K562 (cell line): ENCODE data around the gene ROPN1L. TPM values are rescaled to one million over a fixed set of nuclear protein-coding genes. Genes with fewer than 3 reads are reported as not detected.

Experiments used
- CREBBP ChIP-seq: IDR thresholded peaks from one replicate; pipeline ENCODE4 v1.6.1; 2012; ENCODE audit warnings: low read depth, mild to moderate bottlenecking, control low read depth, inconsistent platforms, low read length
- FOXM1 ChIP-seq, 2 experiments: fragments of 450-650 bp in 1 of 2; sonication (generic) in 1 of 2; formaldehyde crosslinking in 1 of 2; IDR thresholded peaks; 2 replicates each; pipeline versions ENCODE4 v1.6.1 to v1.9.0; 2017 to 2022; ENCODE audit warnings: low read depth in 2 of 2, mild to moderate bottlenecking in 2 of 2, missing genetic modification reagents in 1 of 2, moderate library complexity in 1 of 2
- HCFC1 ChIP-seq: IDR thresholded peaks from 2 replicates; pipeline ENCODE4 v1.6.1; 2012; ENCODE audit warnings: low read depth, low read length, improper control_type of control experiment
- KLF6 ChIP-seq: fragments of 250-450 bp; sonication (Bioruptor Pico); IDR thresholded peaks from 2 replicates; pipeline ENCODE4 v1.4.0; 2020; ENCODE audit warnings: mild to moderate bottlenecking, moderate library complexity, borderline replicate concordance
- L3MBTL2 ChIP-seq: fragments of 450-650 bp; IDR thresholded peaks from 2 replicates; pipeline ENCODE4 v1.6.1; 2016; ENCODE audit warnings: mild to moderate bottlenecking, moderate library complexity
- RBM34 ChIP-seq: fragments of 200-400 bp; formaldehyde crosslinking; IDR thresholded peaks from 2 replicates; pipeline ENCODE4 v1.6.1; 2018; ENCODE audit warnings: low read length, borderline replicate concordance; ENCODE audit not compliant: insufficient read depth
- SAFB ChIP-seq: fragments of 200-400 bp; formaldehyde crosslinking; IDR thresholded peaks from 2 replicates; pipeline ENCODE4 v1.6.1; 2017; ENCODE audit warnings: low read depth, low read length, borderline replicate concordance
- WHSC1 ChIP-seq: IDR thresholded peaks from one replicate; pipeline ENCODE4 v1.6.1; 2012; ENCODE audit warnings: low read length, control low read depth, inconsistent platforms
- ZNF274 ChIP-seq: IDR thresholded peaks from 2 replicates; pipeline ENCODE4 v1.6.1; 2011; ENCODE audit warnings: low read depth, mild to moderate bottlenecking, low read length, moderate library complexity, borderline replicate concordance
- polyA plus RNA-seq, 8 experiments: library from polyadenylated mRNA; depleted of rRNA in 4 of 8; stranded (reverse) in 5 of 8; unstranded in 3 of 8; fragments of >200 nt; fragmentation: Nextera tagmentation in 2 of 8; fragmentation: Illumina TruSeq in 1 of 8; extraction: Ambion mirVana in 2 of 8; extraction: Trizol in 1 of 8; gene quantifications; 2 replicates each; pipeline versions ENCODE4 v1.2.1 to v1.2.3, GENCODE V29; 2011 to 2014; ENCODE audit warnings: inconsistent platforms in 1 of 8, missing spikeins in 1 of 8
- total RNA-seq, 7 experiments: library from RNA; depleted of rRNA in 6 of 7; stranded (reverse); fragments of >200 nt in 6 of 7; fragmentation: Illumina TruSeq in 2 of 7; extraction: Trizol in 2 of 7; gene quantifications; 2 replicates each; pipeline versions ENCODE4 v1.2.1 to v1.2.3, GENCODE V29; 2011 to 2021; ENCODE audit warnings: low replicate concordance in 1 of 7
- TF ChIP-seq, protein P1 (sequence below): IDR thresholded peaks from 2 replicates; pipeline ENCODE4 v1.6.1; 2012; ENCODE audit warnings: low read depth, low read length, improper control_type of control experiment, borderline replicate concordance
- TF ChIP-seq, protein P2 (sequence below): fragments of 250-450 bp; sonication (Bioruptor Pico); IDR thresholded peaks from 2 replicates; pipeline ENCODE4 v1.8.0; 2022; ENCODE audit warnings: moderate library complexity, mild to moderate bottlenecking, inconsistent platforms
- TF ChIP-seq, protein P3 (sequence below), 2 experiments: fragments of 450-650 bp in 1 of 2; sonication (generic) in 1 of 2; formaldehyde crosslinking; conservative IDR thresholded peaks; 2 replicates each; pipeline versions ENCODE4 v1.4.0 to v1.8.1; 2020 to 2022; ENCODE audit warnings: mild to moderate bottlenecking in 1 of 2, missing genetic modification reagents in 1 of 2
- TF ChIP-seq, protein P4 (sequence below): fragments of 450-650 bp; IDR thresholded peaks from 2 replicates; pipeline ENCODE4 v1.6.1; 2014; ENCODE audit warnings: low read depth, mild to moderate bottlenecking, moderate library complexity, borderline replicate concordance
- TF ChIP-seq, protein P5 (sequence below), 2 experiments: fragments of 450-650 bp in 1 of 2; sonication (generic) in 1 of 2; formaldehyde crosslinking in 1 of 2; IDR thresholded peaks in 1 of 2; conservative IDR thresholded peaks in 1 of 2; 2 replicates each; pipeline versions ENCODE4 v1.6.1 to v1.8.1; 2016 to 2023; ENCODE audit warnings: mild to moderate bottlenecking in 2 of 2, moderate library complexity in 2 of 2, inconsistent platforms in 1 of 2, missing genetic modification reagents in 1 of 2
- TF ChIP-seq, protein P6 (sequence below): fragments of 450-650 bp; IDR thresholded peaks from 2 replicates; pipeline ENCODE4 v1.6.1; 2017; ENCODE audit warnings: antibody characterized with exemption, mild to moderate bottlenecking

The ROPN1L gene
- total and polyA plus RNA-seq, 9 of the 15 experiments (the other 6 are each of a cell fraction or from before 2014, with no cell fraction given), result 0.04 to 0.85 (median 0.24) TPM; not detected in 3

DNA sequence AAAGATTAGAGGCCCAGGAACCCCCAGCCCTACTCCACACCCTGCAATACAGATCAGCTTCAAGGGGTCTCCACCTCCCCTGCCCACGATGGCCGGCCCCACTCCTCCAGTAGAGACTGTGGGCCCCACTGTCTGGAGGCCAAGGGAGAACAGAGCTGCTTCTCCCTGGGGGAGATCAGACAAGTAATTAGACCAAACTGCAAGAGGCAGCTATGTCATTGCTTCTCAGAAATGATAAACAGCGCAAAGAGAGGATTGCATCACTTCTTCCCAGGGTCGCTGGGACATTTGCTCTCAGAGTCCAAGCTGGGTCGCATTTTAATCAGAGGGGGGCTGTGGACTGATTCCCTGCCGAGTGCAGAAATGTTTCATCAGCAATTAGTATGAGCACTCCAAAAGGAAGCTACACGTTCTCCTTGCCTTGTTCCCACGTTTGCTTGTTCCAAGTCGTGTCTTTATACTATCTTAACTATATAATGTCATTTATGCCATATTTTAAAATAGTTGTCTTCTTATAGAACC is 59.9 kb downstream of the ROPN1L start (continued):
- TF ChIP-seq FOXM1 (IDR thresholded peaks at IDR 0.05; ENCODE audit: low read depth) (no peak; the same call in 1 of the 2 replicates), FOXM1 (CRISPR knock-in tag; IDR thresholded peaks at IDR 0.05; ENCODE audit: low read depth) (no peak), SAFB (no peak), RBM34 (no peak), WHSC1 (no peak), ZNF274 (no peak), HCFC1 (no peak), KLF6 (CRISPR knock-in tag) (0 out of 2 replicates have a peak, but pooled peaks have one; percentile 25), CREBBP (no peak), L3MBTL2 (peak; percentile 40)
- TF ChIP-seq, protein P1, sequence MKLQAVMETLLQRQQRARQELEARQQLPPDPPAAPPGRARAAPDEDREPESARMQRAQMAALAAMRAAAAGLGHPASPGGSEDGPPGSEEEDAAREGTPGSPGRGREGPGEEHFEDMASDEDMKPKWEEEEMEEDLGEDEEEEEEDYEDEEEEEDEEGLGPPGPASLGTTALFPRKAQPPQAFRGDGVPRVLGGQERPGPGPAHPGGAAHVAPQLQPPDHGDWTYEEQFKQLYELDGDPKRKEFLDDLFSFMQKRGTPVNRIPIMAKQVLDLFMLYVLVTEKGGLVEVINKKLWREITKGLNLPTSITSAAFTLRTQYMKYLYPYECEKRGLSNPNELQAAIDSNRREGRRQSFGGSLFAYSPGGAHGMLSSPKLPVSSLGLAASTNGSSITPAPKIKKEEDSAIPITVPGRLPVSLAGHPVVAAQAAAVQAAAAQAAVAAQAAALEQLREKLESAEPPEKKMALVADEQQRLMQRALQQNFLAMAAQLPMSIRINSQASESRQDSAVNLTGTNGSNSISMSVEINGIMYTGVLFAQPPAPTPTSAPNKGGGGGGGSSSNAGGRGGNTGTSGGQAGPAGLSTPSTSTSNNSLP, result no peak
- TF ChIP-seq, protein P2, sequence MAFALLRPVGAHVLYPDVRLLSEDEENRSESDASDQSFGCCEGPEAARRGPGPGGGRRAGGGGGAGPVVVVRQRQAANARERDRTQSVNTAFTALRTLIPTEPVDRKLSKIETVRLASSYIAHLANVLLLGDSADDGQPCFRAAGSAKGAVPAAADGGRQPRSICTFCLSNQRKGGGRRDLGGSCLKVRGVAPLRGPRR, result no peak
- TF ChIP-seq, protein P3, sequence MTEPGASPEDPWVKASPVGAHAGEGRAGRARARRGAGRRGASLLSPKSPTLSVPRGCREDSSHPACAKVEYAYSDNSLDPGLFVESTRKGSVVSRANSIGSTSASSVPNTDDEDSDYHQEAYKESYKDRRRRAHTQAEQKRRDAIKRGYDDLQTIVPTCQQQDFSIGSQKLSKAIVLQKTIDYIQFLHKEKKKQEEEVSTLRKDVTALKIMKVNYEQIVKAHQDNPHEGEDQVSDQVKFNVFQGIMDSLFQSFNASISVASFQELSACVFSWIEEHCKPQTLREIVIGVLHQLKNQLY (CRISPR knock-in tag; conservative IDR thresholded peaks at IDR 0.05), result 0 out of 4 replicates have a peak, but pooled peaks of 1 of the 2 experiments have one; percentile 40
- TF ChIP-seq, protein P4, sequence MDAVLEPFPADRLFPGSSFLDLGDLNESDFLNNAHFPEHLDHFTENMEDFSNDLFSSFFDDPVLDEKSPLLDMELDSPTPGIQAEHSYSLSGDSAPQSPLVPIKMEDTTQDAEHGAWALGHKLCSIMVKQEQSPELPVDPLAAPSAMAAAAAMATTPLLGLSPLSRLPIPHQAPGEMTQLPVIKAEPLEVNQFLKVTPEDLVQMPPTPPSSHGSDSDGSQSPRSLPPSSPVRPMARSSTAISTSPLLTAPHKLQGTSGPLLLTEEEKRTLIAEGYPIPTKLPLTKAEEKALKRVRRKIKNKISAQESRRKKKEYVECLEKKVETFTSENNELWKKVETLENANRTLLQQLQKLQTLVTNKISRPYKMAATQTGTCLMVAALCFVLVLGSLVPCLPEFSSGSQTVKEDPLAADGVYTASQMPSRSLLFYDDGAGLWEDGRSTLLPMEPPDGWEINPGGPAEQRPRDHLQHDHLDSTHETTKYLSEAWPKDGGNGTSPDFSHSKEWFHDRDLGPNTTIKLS, result 0 out of 2 replicates have a peak, but pooled peaks have one; percentile 41
- TF ChIP-seq, protein P5, sequence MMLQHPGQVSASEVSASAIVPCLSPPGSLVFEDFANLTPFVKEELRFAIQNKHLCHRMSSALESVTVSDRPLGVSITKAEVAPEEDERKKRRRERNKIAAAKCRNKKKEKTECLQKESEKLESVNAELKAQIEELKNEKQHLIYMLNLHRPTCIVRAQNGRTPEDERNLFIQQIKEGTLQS (IDR thresholded peaks at IDR 0.05), result peak; percentile 99
- TF ChIP-seq, protein P5 (CRISPR knock-in tag; conservative IDR thresholded peaks at IDR 0.05), result peak; percentile 84
- TF ChIP-seq, protein P6, sequence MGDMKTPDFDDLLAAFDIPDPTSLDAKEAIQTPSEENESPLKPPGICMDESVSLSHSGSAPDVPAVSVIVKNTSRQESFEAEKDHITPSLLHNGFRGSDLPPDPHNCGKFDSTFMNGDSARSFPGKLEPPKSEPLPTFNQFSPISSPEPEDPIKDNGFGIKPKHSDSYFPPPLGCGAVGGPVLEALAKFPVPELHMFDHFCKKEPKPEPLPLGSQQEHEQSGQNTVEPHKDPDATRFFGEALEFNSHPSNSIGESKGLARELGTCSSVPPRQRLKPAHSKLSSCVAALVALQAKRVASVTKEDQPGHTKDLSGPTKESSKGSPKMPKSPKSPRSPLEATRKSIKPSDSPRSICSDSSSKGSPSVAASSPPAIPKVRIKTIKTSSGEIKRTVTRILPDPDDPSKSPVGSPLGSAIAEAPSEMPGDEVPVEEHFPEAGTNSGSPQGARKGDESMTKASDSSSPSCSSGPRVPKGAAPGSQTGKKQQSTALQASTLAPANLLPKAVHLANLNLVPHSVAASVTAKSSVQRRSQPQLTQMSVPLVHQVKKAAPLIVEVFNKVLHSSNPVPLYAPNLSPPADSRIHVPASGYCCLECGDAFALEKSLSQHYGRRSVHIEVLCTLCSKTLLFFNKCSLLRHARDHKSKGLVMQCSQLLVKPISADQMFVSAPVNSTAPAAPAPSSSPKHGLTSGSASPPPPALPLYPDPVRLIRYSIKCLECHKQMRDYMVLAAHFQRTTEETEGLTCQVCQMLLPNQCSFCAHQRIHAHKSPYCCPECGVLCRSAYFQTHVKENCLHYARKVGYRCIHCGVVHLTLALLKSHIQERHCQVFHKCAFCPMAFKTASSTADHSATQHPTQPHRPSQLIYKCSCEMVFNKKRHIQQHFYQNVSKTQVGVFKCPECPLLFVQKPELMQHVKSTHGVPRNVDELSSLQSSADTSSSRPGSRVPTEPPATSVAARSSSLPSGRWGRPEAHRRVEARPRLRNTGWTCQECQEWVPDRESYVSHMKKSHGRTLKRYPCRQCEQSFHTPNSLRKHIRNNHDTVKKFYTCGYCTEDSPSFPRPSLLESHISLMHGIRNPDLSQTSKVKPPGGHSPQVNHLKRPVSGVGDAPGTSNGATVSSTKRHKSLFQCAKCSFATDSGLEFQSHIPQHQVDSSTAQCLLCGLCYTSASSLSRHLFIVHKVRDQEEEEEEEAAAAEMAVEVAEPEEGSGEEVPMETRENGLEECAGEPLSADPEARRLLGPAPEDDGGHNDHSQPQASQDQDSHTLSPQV, result peak; percentile 82
